Lung microvascular endothelial cell (primary cell): ENCODE measurements around the gene SEMA6B. TPM values are rescaled to one million over a fixed set of nuclear protein-coding genes. Genes with fewer than 3 reads are reported as not detected.

ENCODE experiments used
- DNase-seq, 2 donors: peaks; one replicate each; pipeline versions ENCODE4 v3.0.0 to v3.0.0-alpha.2; 2010; ENCODE audit warnings: low read depth in 2 of 2
- total RNA-seq: library from RNA; depleted of rRNA; stranded (reverse); fragments of >200 nt; gene quantifications from 2 replicates; pipeline ENCODE4 v1.2.1, GENCODE V29; 2014

Gene SEMA6B
- total RNA-seq, 1 donor from 2014 or later: 18.1 TPM

DNA sequence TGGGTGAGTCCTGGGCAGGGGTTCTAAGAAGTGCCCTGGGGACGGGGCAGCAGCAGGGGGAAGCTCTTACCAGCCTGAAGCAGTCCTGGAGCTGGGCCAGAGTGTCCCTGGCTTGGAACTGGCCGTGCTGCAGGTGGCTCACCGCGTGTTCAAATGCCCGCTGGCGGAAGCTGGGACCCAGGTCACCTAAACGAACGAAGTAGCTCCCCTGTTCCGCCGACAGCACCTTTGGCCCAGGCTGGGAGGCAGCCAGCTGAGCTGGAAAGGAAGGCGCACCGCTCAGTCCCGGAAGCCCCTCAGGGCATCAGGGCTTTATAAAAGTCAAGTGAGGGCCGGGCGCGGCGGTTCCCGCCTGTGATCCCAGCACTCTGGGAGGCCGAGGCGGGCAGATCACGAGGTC, 50.8 kb downstream of the SEMA6B start:
- DNase-seq: peak in 1 of 2 donors; percentile 20

DNA sequence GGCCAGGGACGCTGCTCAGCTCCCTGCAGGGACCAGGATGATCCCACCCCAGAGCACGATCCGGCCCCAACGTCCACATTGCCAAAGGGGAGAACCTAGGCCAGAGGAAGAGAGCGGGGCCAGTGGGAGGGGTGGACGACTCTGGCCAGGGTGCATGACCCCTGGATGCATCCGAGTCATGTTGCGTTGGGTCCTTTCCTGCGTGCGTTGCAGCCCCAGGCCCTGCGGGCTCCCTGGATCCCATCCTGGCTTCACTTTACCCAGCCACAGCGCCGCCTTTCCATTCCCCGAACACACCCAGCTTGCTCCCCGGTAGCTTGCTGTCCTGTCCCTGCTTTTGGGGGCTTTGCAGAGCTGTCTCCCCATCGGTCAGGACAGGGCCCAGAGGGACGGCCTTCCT, 51.7 kb downstream of the SEMA6B start:
- DNase-seq: no peak

DNA sequence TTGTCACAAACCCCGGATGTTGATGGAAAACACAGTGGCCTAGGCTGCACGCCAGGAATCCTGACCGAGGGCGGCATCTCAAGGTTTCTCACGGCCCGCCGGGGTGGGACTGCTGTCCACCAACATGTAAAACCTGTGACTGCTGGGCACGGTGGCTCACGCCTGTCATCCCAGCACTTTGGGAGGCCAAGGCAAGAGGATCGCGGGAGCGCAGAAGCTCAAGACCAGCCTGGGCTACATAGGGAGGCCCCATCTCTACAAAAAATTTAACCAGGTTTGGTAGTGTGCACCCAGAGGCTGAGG, 52.4 kb downstream of the SEMA6B start:
- no peak for DNase-seq

- DNase-seq: peak in 1 of 2 donors; percentile 85
Measured at GRCh38 chr19:4506449-4507149, 52.9 kb downstream of the SEMA6B start.

- no peak for DNase-seq
Measured at GRCh38 chr19:4505570-4506448, 53.7 kb downstream of the SEMA6B start.

DNA sequence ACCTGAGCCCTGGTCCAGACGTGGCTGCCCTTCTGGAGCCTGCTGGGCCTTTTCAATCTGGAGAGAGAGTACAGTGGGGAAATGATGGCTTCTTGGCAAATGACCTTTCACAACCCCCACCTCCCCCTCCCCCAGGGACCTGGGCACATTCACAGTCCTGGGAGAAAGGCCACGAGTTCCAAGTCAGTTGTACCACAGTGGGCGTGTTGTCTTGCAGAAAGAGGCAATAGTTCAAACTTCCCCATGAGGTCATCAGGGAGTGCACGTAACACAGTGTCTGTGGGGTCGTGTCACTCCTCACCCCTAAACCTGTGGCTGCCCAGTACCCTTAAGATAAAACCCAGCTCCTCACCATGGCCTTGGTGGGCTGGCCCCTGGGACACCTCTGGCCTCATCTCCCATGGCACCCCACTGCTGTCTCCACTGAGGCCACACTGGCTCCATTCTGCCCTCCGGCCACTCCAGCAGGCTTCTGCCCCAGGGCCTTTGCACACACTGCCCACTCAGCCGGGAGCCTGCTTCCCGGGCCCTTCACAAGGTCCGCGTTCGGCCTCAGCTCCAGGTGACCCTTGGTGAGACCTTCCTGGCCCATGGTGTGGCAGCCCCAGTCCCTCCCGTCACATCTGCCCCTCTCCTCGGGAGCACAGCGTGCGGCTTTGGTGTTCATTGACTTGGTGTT, 54.5 kb downstream of the SEMA6B start:
- no peak for DNase-seq

- DNase-seq: no peak
Measured at GRCh38 chr19:4504297-4504701, 55.2 kb downstream of the SEMA6B start.

GRCh38 chr19:4503825-4504170, 55.7 kb downstream of the SEMA6B start:
- no peak for DNase-seq

DNA sequence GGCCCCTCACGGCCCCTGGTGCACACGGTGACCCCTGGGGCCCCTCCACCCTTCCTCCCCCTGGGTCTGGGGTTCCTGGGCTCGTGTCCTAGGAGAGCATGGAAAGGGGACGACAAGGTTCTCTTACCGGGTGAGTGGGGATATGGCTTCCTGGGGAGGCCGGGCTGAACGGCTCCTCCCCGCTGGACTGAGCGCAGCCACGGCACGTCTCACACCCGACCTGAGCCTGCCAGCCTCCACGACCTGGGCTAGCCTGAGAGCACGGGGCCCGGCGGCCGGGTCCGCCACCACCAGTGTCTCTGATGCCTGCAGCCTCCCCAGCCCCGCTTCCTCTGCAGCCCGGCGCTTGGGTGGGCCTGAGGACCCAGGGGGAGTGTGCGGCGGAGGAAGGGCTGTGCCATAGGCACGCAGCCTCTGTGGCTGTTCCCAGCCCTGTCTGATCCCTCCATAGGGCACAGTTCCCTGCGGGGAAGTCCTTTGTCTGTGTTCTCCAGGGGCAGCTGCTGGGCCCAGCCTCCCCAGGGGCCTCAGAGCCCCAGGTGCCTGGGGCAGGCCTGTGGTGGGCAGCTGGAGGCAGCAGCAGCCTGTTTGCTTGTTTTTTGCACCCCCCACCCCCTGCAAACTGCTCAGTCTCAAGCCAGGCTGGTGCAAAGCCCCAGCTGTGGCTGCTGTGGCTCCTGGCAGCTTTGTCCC, 56.2 kb downstream of the SEMA6B start:
- DNase-seq: no peak

GRCh38 chr19:4502282-4503131, 57.0 kb downstream of the SEMA6B start:
- DNase-seq: no peak

GRCh38 chr19:4501691-4502090, 57.8 kb downstream of the SEMA6B start:
- DNase-seq: no peak

- no peak for DNase-seq
Measured at GRCh38 chr19:4500841-4501591, 58.5 kb downstream of the SEMA6B start.

DNA sequence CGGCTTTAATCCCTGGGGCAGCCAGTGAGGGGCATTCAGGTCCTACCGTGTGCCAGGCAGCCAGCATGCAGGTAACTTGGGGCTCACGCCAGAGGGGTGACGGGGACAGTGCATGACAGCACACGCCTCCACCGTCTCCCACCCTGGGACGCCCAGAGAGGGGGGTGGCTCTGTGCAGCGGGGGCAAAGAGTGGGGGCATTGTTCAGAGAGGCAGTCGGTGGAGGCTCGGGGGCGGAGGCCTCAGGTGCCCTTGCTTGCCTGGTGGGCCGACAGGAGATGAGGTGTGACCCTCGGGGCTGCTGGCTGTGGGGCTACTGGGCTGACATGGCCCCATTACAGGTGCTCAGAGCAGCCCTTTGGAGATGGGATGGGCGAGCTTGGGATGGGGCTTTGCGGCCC, 59.6 kb downstream of the SEMA6B start:
- DNase-seq: no peak

DNA sequence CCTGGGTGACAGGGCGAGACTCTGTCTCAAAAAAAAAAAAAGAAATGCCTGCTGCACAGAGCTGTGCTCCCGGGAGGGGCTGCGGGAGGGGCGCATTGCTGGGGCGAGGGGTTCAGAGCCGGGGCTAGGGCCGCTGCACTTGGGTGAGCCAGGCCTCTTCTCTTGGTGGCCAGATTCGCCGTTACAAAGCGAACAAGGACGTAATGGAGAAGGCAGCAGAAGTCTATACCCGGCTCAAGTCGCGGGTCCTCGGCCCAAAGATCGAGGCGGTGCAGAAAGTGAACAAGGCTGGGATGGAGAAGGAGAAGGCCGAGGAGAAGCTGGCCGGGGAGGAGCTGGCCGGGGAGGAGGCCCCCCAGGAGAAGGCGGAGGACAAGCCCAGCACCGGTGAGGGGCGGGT, 60.2 kb downstream of the SEMA6B start:
- no peak for DNase-seq

DNA sequence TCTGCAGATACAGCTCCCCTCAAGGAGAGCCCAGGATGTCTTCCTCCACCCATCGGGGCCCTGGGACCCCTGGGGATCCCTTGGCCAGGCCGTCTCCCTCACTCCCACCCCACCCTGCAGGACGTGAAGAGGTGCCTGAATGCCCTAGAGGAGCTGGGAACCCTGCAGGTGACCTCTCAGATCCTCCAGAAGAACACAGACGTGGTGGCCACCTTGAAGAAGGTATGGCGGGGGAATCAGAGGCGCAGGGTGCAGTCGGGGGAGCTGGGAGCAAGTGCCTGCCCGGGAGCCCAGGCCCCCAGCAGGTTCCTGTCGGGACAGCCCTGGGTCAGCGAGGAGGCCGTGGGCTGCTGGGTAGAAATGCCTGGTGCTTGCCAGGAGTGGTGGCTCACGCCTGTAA, 60.8 kb downstream of the SEMA6B start:
- DNase-seq: no peak

DNA sequence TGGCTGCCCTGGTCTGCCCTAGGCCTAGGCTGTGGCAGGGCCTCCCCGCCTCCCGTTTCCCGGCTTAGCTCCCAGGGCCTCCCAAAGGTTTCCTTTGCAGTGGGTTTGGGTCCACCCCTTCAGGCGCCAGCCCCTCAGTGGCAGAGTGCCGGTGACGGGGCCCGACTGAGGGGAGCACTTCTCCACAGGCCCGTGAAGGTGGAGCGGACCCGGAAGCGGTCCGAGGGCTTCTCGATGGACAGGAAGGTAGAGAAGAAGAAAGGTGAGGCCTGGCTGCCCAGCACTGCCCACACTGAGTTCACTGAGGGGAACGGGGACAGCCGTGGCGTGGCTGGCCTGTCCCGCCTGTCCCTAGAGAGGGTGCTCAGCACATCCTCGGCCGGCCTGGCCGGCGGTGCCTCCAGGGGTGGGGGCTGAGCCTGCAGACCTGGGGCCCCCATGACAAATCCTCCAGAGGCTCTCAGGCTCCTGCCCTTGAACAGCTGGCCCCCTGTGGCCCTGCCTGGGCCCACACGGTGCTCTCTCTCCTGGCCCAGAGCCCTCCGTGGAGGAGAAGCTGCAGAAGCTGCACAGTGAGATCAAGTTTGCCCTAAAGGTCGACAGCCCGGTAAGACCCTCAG, 61.6 kb downstream of the SEMA6B start:
- no peak for DNase-seq

DNA sequence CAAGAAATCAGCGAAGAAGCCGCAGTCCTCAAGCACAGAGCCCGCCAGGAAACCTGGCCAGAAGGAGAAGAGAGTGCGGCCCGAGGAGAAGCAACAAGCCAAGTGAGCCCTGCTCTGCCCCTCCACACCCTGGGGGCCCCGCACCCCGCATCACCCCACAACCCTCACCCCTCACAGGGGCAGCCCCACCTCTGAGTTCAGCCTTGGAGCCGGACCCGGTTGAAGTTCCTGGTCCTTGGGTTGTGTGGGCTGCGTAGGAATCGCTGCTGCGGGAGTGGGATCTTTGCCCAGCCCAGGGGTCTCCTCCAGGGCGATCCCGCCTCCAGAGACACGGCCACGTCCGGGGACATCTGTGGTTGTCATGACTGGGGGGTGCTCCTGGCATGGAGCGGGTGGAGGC, 63.2 kb downstream of the SEMA6B start:
- no peak for DNase-seq

DNA sequence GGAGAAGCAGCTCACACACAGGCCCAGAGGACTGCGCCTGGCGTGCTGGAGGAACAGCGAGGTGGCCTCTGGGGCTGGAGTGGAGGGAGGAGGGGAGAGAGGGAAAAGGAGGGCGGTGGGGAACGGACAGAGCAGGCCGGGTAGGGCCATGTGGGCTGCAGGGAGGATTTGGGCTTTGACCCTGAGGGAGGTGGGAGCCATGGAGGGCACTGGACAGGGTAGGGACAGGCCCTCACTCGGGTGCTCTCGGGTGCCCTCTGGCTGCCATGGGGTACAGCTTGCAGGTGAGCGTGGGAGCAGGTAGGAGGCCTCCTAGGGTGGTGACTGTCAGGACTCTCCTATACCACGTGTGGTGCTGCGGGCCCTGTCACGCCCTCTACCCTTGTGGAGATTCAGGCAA, 64.0 kb downstream of the SEMA6B start:
- no peak for DNase-seq

DNA sequence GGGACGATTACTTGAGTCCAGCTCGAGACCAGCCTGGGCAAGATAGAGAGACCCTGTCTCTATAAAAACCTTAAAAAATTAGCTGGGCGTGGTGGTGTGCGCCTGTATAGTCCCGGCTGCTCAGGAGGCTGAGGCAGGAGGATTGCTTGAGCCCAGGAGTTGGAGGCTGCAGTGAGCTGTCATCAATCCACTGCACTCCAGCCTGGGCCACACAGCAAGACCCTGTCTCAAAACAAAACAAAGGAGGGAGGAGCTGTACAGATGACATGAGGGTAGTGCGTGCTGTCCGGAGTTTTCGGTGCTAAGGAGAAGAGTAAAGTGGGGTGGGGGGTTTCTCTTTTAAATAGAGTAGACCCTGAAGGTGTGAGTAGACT, 64.8 kb downstream of the SEMA6B start:
- no peak for DNase-seq
